ENCODE data around the gene IZUMO4. TPM values are rescaled to one million over a fixed set of nuclear protein-coding genes. Genes with fewer than 3 reads are reported as not detected.

The IZUMO4 gene
- total and polyA plus RNA-seq, 4 donors, result 7.2 to 20.3 (median 16.1) TPM

- Histone ChIP-seq H3K36me3 (ENCODE audit: control insufficient read depth, insufficient read depth, low read length) (peaks cover 95% of the 10 kb centered on the region), H3K9me3 (ENCODE audit: control insufficient read depth, insufficient read depth, low read length) (no peaks in the 10 kb centered on the region), H3K27me3 (ENCODE audit: control insufficient read depth, insufficient read depth, low read length) (no peaks in the 10 kb centered on the region), H3K27ac (ENCODE audit: low read depth, low read length) (no peak overlapping the region), H3K4me3 (ENCODE audit: low read depth, low read length) (no peak overlapping the region), H3K4me1 (ENCODE audit: control insufficient read depth, insufficient read depth, low read length) (peaks cover under 1% of the 10 kb centered on the region)
- 93% methylated on average over 15 of the region's 20 CpGs for WGBS (ENCODE audit: insufficient coverage)
- no peak for DNase-seq (ENCODE audit: low read depth in 4 of 6, low spot score in 6 of 6)
These were observed 6.5 kb downstream of the IZUMO4 start for GRCh38 chr19:2103045-2103707.

GRCh38 chr19:2108251-2109016 lies 11.7 kb downstream of the IZUMO4 start:
- 98% methylated on average over 23 of the region's 23 CpGs for WGBS (ENCODE audit: insufficient coverage)
- no peaks in the 10 kb centered on the region for H3K9me3 ChIP-seq (ENCODE audit: control insufficient read depth, insufficient read depth, low read length)
- no peaks in the 10 kb centered on the region for H3K4me1 ChIP-seq (ENCODE audit: control insufficient read depth, insufficient read depth, low read length)
- H3K27me3 ChIP-seq (ENCODE audit: control insufficient read depth, insufficient read depth, low read length), result no peaks in the 10 kb centered on the region
- H3K4me3 ChIP-seq (ENCODE audit: low read depth, low read length), result no peak overlapping the region
- no peak overlapping the region for H3K27ac ChIP-seq (ENCODE audit: low read depth, low read length)
- H3K36me3 ChIP-seq (ENCODE audit: control insufficient read depth, insufficient read depth, low read length), result peaks cover 97% of the 10 kb centered on the region
- DNase-seq (ENCODE audit: low read depth in 4 of 6, low spot score in 6 of 6), result no peak

- Histone ChIP-seq H3K27me3 (ENCODE audit: control insufficient read depth, insufficient read depth, low read length) (no peaks in the 10 kb centered on the region), H3K4me1 (ENCODE audit: control insufficient read depth, insufficient read depth, low read length) (no peaks in the 10 kb centered on the region), H3K36me3 (ENCODE audit: control insufficient read depth, insufficient read depth, low read length) (peaks cover 97% of the 10 kb centered on the region), H3K27ac (ENCODE audit: low read depth, low read length) (no peak overlapping the region), H3K9me3 (ENCODE audit: control insufficient read depth, insufficient read depth, low read length) (no peaks in the 10 kb centered on the region), H3K4me3 (ENCODE audit: low read depth, low read length) (no peak overlapping the region)
- WGBS (ENCODE audit: insufficient coverage), result 93% methylated on average over 30 of the region's 31 CpGs
- DNase-seq (ENCODE audit: low read depth in 4 of 6, low spot score in 6 of 6), result no peak
These were observed 12.5 kb downstream of the IZUMO4 start for GRCh38 chr19:2109046-2109864.

GRCh38 chr19:2110822-2111221 lies 14.1 kb downstream of the IZUMO4 start:
- H3K36me3 ChIP-seq (ENCODE audit: control insufficient read depth, insufficient read depth, low read length), result peaks cover 99% of the 10 kb centered on the region
- no peaks in the 10 kb centered on the region for H3K27me3 ChIP-seq (ENCODE audit: control insufficient read depth, insufficient read depth, low read length)
- no peaks in the 10 kb centered on the region for H3K4me1 ChIP-seq (ENCODE audit: control insufficient read depth, insufficient read depth, low read length)
- H3K27ac ChIP-seq (ENCODE audit: low read depth, low read length), result no peak overlapping the region
- no peak for DNase-seq (ENCODE audit: low read depth in 4 of 6, low spot score in 6 of 6)
- 81% methylated on average over 13 of the region's 13 CpGs for WGBS (ENCODE audit: insufficient coverage)
- H3K4me3 ChIP-seq (ENCODE audit: low read depth, low read length), result no peak overlapping the region
- H3K9me3 ChIP-seq (ENCODE audit: control insufficient read depth, insufficient read depth, low read length), result no peaks in the 10 kb centered on the region

- no peaks in the 10 kb centered on the region for H3K27me3 ChIP-seq (ENCODE audit: control insufficient read depth, insufficient read depth, low read length)
- no peak for DNase-seq (ENCODE audit: low read depth in 4 of 6, low spot score in 6 of 6)
- no peaks in the 10 kb centered on the region for H3K4me1 ChIP-seq (ENCODE audit: control insufficient read depth, insufficient read depth, low read length)
- H3K27ac ChIP-seq (ENCODE audit: low read depth, low read length), result no peak overlapping the region
- no peak overlapping the region for H3K4me3 ChIP-seq (ENCODE audit: low read depth, low read length)
- peaks cover 99% of the 10 kb centered on the region for H3K36me3 ChIP-seq (ENCODE audit: control insufficient read depth, insufficient read depth, low read length)
- no peaks in the 10 kb centered on the region for H3K9me3 ChIP-seq (ENCODE audit: control insufficient read depth, insufficient read depth, low read length)
- WGBS (ENCODE audit: insufficient coverage), result 92% methylated on average over 21 of the region's 22 CpGs
These were observed 14.7 kb downstream of the IZUMO4 start for GRCh38 chr19:2111425-2111824.

GRCh38 chr19:2111886-2112285 lies 15.2 kb downstream of the IZUMO4 start:
- no peak overlapping the region for H3K27ac ChIP-seq (ENCODE audit: low read depth, low read length)
- no peaks in the 10 kb centered on the region for H3K4me1 ChIP-seq (ENCODE audit: control insufficient read depth, insufficient read depth, low read length)
- H3K9me3 ChIP-seq (ENCODE audit: control insufficient read depth, insufficient read depth, low read length), result no peaks in the 10 kb centered on the region
- H3K36me3 ChIP-seq (ENCODE audit: control insufficient read depth, insufficient read depth, low read length), result peaks cover 99% of the 10 kb centered on the region
- WGBS (ENCODE audit: insufficient coverage), result 92% methylated on average over 20 of the region's 20 CpGs
- no peak for DNase-seq (ENCODE audit: low read depth in 4 of 6, low spot score in 6 of 6)
- no peak overlapping the region for H3K4me3 ChIP-seq (ENCODE audit: low read depth, low read length)
- H3K27me3 ChIP-seq (ENCODE audit: control insufficient read depth, insufficient read depth, low read length), result no peaks in the 10 kb centered on the region

GRCh38 chr19:2112516-2113320 lies 16.0 kb downstream of the IZUMO4 start:
- no peaks in the 10 kb centered on the region for H3K27me3 ChIP-seq (ENCODE audit: control insufficient read depth, insufficient read depth, low read length)
- no peak for DNase-seq (ENCODE audit: low read depth in 4 of 6, low spot score in 6 of 6)
- 95% methylated on average over 22 of the region's 23 CpGs for WGBS (ENCODE audit: insufficient coverage)
- no peaks in the 10 kb centered on the region for H3K4me1 ChIP-seq (ENCODE audit: control insufficient read depth, insufficient read depth, low read length)
- H3K9me3 ChIP-seq (ENCODE audit: control insufficient read depth, insufficient read depth, low read length), result no peaks in the 10 kb centered on the region
- H3K4me3 ChIP-seq (ENCODE audit: low read depth, low read length), result no peak overlapping the region
- no peak overlapping the region for H3K27ac ChIP-seq (ENCODE audit: low read depth, low read length)
- H3K36me3 ChIP-seq (ENCODE audit: control insufficient read depth, insufficient read depth, low read length), result peaks cover 99% of the 10 kb centered on the region

- Histone ChIP-seq H3K27ac (ENCODE audit: low read depth, low read length) (no peak overlapping the region), H3K9me3 (ENCODE audit: control insufficient read depth, insufficient read depth, low read length) (no peaks in the 10 kb centered on the region), H3K27me3 (ENCODE audit: control insufficient read depth, insufficient read depth, low read length) (no peaks in the 10 kb centered on the region), H3K36me3 (ENCODE audit: control insufficient read depth, insufficient read depth, low read length) (peaks cover 100% of the 10 kb centered on the region), H3K4me3 (ENCODE audit: low read depth, low read length) (no peak overlapping the region), H3K4me1 (ENCODE audit: control insufficient read depth, insufficient read depth, low read length) (no peaks in the 10 kb centered on the region)
- 93% methylated on average over 15 of the region's 24 CpGs for WGBS (ENCODE audit: insufficient coverage)
- no peak for DNase-seq (ENCODE audit: low read depth in 4 of 6, low spot score in 6 of 6)
These were observed 16.9 kb downstream of the IZUMO4 start for GRCh38 chr19:2113439-2114211.

Measured in spinal cord (tissue), 10 donors.